GM18511 (cell line): ENCODE data around the gene PLIN3.
"Not testable (repeated sequence)": the region's sequence is repeated elsewhere in the genome, so short reads cannot be mapped to it uniquely, and the experiment has no call there.

ENCODE experiments used
- ATAC-seq: cut with Tn5 transposase; IDR thresholded peaks from one replicate; pipeline ENCODE4 v1.9.1; 2021; ENCODE audit warnings: mild to moderate bottlenecking, moderate library complexity; ENCODE audit not compliant: unreplicated experiment

PLIN3 gene

GRCh38 chr19:4892962-4893361 lies 25.5 kb upstream of the PLIN3 start:
- ATAC-seq, result not testable (repeated sequence)

- ATAC-seq, result no peak
These were observed 23.6 kb upstream of the PLIN3 start for GRCh38 chr19:4891066-4891465.

- no peak for ATAC-seq
These were observed 21.8 kb upstream of the PLIN3 start for GRCh38 chr19:4889034-4889815.

- ATAC-seq, result not testable (repeated sequence)
These were observed 20.3 kb upstream of the PLIN3 start for GRCh38 chr19:4887803-4888202.

- ATAC-seq, result not testable (repeated sequence)
These were observed 17.5 kb upstream of the PLIN3 start for GRCh38 chr19:4884993-4885392.

GRCh38 chr19:4882874-4883273 lies 15.4 kb upstream of the PLIN3 start:
- not testable (repeated sequence) for ATAC-seq

- ATAC-seq, result no peak
These were observed 11.6 kb upstream of the PLIN3 start for GRCh38 chr19:4879041-4879440.

- no peak for ATAC-seq
These were observed 11.1 kb upstream of the PLIN3 start for GRCh38 chr19:4878491-4878968.

- ATAC-seq, result no peak
These were observed 10.5 kb upstream of the PLIN3 start for GRCh38 chr19:4877753-4878490.

GRCh38 chr19:4873930-4874329 lies 6.5 kb upstream of the PLIN3 start:
- ATAC-seq, result no peak

GRCh38 chr19:4871711-4872110 lies 4.2 kb upstream of the PLIN3 start:
- no peak for ATAC-seq

GRCh38 chr19:4870025-4870700 lies 2.7 kb upstream of the PLIN3 start:
- ATAC-seq, result no peak

GRCh38 chr19:4868286-4868834 lies 893 bp upstream of the PLIN3 start:
- ATAC-seq, result no peak

GRCh38 chr19:4866595-4867424 lies 657 bp downstream of the PLIN3 start:
- ATAC-seq, result no peak

- no peak for ATAC-seq
These were observed 6.3 kb downstream of the PLIN3 start for GRCh38 chr19:4861147-4861546.

- ATAC-seq, result no peak
These were observed 7.8 kb downstream of the PLIN3 start for GRCh38 chr19:4859697-4860096.

GRCh38 chr19:4856468-4856867 lies 11.0 kb downstream of the PLIN3 start:
- ATAC-seq, result not testable (repeated sequence)

- ATAC-seq, result not testable (repeated sequence)
These were observed 14.0 kb downstream of the PLIN3 start for GRCh38 chr19:4853506-4853905.

GRCh38 chr19:4852484-4852883 lies 15.0 kb downstream of the PLIN3 start:
- ATAC-seq, result no peak

GRCh38 chr19:4851551-4852290 lies 15.7 kb downstream of the PLIN3 start:
- ATAC-seq, result no peak
